GM23338 (cell line): ENCODE measurements around the gene ZNF8. TPM values are rescaled to one million over a fixed set of nuclear protein-coding genes. Genes with fewer than 3 reads are reported as not detected.

Experiments used
- ATAC-seq: fragments of 200-7000 bp; cut with Tn5 transposase; 3 replicates; pipeline ENCODE4 v1.9.1; 2020
- DNase-seq: peaks from one replicate; pipeline ENCODE4 v3.0.0-alpha.2; 2015; ENCODE audit warnings: low spot score
- H2AFZ ChIP-seq: fragments of 200-600 bp; sonication (generic); 2 replicates; pipeline ENCODE4 v1.8.0; 2016; ENCODE audit warnings: antibody characterized with exemption, mild to moderate bottlenecking, moderate library complexity
- H3F3A ChIP-seq: fragments of 200-600 bp; sonication (generic); replicated peaks from 2 replicates; pipeline ENCODE4 v1.8.0; 2017; ENCODE audit warnings: antibody characterized with exemption, mixed run types, low read depth
- H3K27ac ChIP-seq: fragments of 200-600 bp; sonication (generic); 2 replicates; pipeline ENCODE4 v1.6.1; 2016; ENCODE audit warnings: low read depth
- H3K27me3 ChIP-seq: fragments of 200-600 bp; sonication (generic); 2 replicates; pipeline ENCODE4 v1.8.0; 2016; ENCODE audit warnings: mild to moderate bottlenecking, mixed run types, moderate library complexity; ENCODE audit not compliant: insufficient read depth
- H3K36me3 ChIP-seq: fragments of 200-600 bp; sonication (generic); 2 replicates; pipeline ENCODE4 v1.8.0; 2016; ENCODE audit warnings: mild to moderate bottlenecking; ENCODE audit not compliant: insufficient read depth
- H3K4me1 ChIP-seq: fragments of 200-600 bp; sonication (generic); 2 replicates; pipeline ENCODE4 v1.8.0; 2016; ENCODE audit warnings: mild to moderate bottlenecking, moderate library complexity; ENCODE audit not compliant: insufficient read depth
- H3K4me2 ChIP-seq: fragments of 200-600 bp; sonication (generic); 2 replicates; pipeline ENCODE4 v1.7.1; 2017; ENCODE audit warnings: mixed run types
- H3K4me3 ChIP-seq: fragments of 200-600 bp; sonication (generic); 2 replicates; pipeline ENCODE4 v1.6.1; 2016; ENCODE audit warnings: mixed run types
- H3K79me2 ChIP-seq: fragments of 200-600 bp; sonication (generic); replicated peaks from 2 replicates; pipeline ENCODE4 v1.8.0; 2017; ENCODE audit warnings: mild to moderate bottlenecking; ENCODE audit not compliant: insufficient read depth
- H3K9me2 ChIP-seq: fragments of 200-600 bp; sonication (generic); 2 replicates; pipeline ENCODE4 v1.8.0; 2017; ENCODE audit not compliant: insufficient read depth
- H4K20me1 ChIP-seq: fragments of 200-600 bp; sonication (generic); replicated peaks from 2 replicates; pipeline ENCODE4 v1.8.0; 2017; ENCODE audit warnings: mild to moderate bottlenecking; ENCODE audit not compliant: insufficient read depth
- H3K27ac Mint-ChIP-seq: 2 replicates; pipeline ENCODE4 v1.8.0; 2020; ENCODE audit warnings: inconsistent platforms, mild to moderate bottlenecking, moderate library complexity, mixed read lengths
- H3K27me3 Mint-ChIP-seq: 3 replicates; pipeline ENCODE4 v1.8.0; 2022; ENCODE audit warnings: low read depth, mild to moderate bottlenecking, moderate library complexity, mixed read lengths, inconsistent platforms; ENCODE audit not compliant: insufficient read depth, poor library complexity
- H3K36me3 Mint-ChIP-seq: 3 replicates; pipeline ENCODE4 v1.8.0; 2021; ENCODE audit warnings: low read depth, mild to moderate bottlenecking, inconsistent platforms, moderate library complexity, mixed read lengths
- H3K4me1 Mint-ChIP-seq: 3 replicates; pipeline ENCODE4 v1.8.0; 2020; ENCODE audit warnings: mild to moderate bottlenecking, inconsistent platforms, mixed read lengths
- H3K4me3 Mint-ChIP-seq: 3 replicates; pipeline ENCODE4 v1.8.0; 2021; ENCODE audit warnings: moderate library complexity, mild to moderate bottlenecking, inconsistent platforms, mixed read lengths
- H3K9me3 Mint-ChIP-seq: 3 replicates; pipeline ENCODE4 v1.8.0; 2020; ENCODE audit warnings: moderate library complexity, mild to moderate bottlenecking, inconsistent platforms, mixed read lengths
- CREB1 ChIP-seq: fragments of 250-450 bp; sonication (Bioruptor Pico); IDR thresholded peaks from 2 replicates; pipeline ENCODE4 v1.5.0; 2020; ENCODE audit warnings: low read depth, mild to moderate bottlenecking, moderate library complexity
- CTCF ChIP-seq, 2 experiments: fragments of 200-600 bp in 1 of 2; sonication (generic) in 1 of 2; conservative IDR thresholded peaks; 2 replicates each; pipeline versions ENCODE4 v1.5.1 to v1.6.1; 2016 to 2017; ENCODE audit warnings: antibody characterized with exemption in 2 of 2, low read depth in 2 of 2, mild to moderate bottlenecking in 2 of 2, moderate library complexity in 1 of 2
- ETS1 ChIP-seq: IDR thresholded peaks from 2 replicates; pipeline ENCODE4 v1.6.1; 2016; ENCODE audit warnings: antibody characterized with exemption
- EZH2 ChIP-seq: fragments of 200-600 bp; sonication (generic); IDR thresholded peaks from one replicate; pipeline ENCODE4 v1.8.0; 2017; ENCODE audit warnings: antibody characterized with exemption, mild to moderate bottlenecking, low read depth; ENCODE audit not compliant: unreplicated experiment
- EZH2phosphoT487 ChIP-seq: fragments of 200-600 bp; sonication (generic); IDR thresholded peaks from one replicate; pipeline ENCODE4 v1.8.1; 2018; ENCODE audit warnings: antibody characterized with exemption; ENCODE audit not compliant: unreplicated experiment
- JUNB ChIP-seq: IDR thresholded peaks from one replicate; pipeline ENCODE4 v1.6.1; 2016; ENCODE audit warnings: antibody characterized with exemption; ENCODE audit not compliant: unreplicated experiment
- NANOG ChIP-seq: IDR thresholded peaks from 2 replicates; pipeline ENCODE4 v1.6.1; 2016; ENCODE audit warnings: antibody characterized with exemption, borderline replicate concordance
- POLR2AphosphoS5 ChIP-seq: IDR thresholded peaks from 2 replicates; pipeline ENCODE4 v1.6.1; 2016; ENCODE audit warnings: antibody characterized with exemption, low read depth
- REST ChIP-seq: IDR thresholded peaks from one replicate; pipeline ENCODE4 v1.6.1; 2018; ENCODE audit warnings: antibody characterized with exemption; ENCODE audit not compliant: unreplicated experiment
- STAT1 ChIP-seq: IDR thresholded peaks from one replicate; pipeline ENCODE4 v1.6.1; 2016; ENCODE audit warnings: antibody characterized with exemption; ENCODE audit not compliant: unreplicated experiment
- ZNF114 ChIP-seq: fragments of 250-450 bp; sonication (Bioruptor Pico); IDR thresholded peaks from 2 replicates; pipeline ENCODE4 v1.5.0; 2020; ENCODE audit warnings: mild to moderate bottlenecking, moderate library complexity
- ZNF331 ChIP-seq: fragments of 250-450 bp; sonication (Bioruptor Pico); IDR thresholded peaks from 2 replicates; pipeline ENCODE4 v1.5.0; 2020; ENCODE audit warnings: low read depth, mild to moderate bottlenecking, moderate library complexity
- ZNF462 ChIP-seq: fragments of 250-450 bp; sonication (Bioruptor Pico); IDR thresholded peaks from 2 replicates; pipeline ENCODE4 v1.5.0; 2020; ENCODE audit warnings: mild to moderate bottlenecking, moderate library complexity
- polyA plus RNA-seq: library from polyadenylated mRNA; unstranded; fragments of >200 nt; fragmentation: Nextera tagmentation; extraction: Ambion mirVana; gene quantifications from 2 replicates; pipeline ENCODE4 v1.2.1, GENCODE V29; 2016
- total RNA-seq: library from RNA; depleted of rRNA; stranded (reverse); fragments of >200 nt; shearing (Covaris generic); gene quantifications from 2 replicates; pipeline ENCODE4 v1.2.3, GENCODE V29; 2014

The ZNF8 gene
- total and polyA plus RNA-seq, 2 experiments from 2014 or later: 4.3 to 30.3 TPM

- Mint-ChIP-seq H3K4me1 (peaks cover 3% of the 10 kb centered on the region; the same call in 2 of the 3 replicates), H3K36me3 (no peaks in the 10 kb centered on the region; the same call in 2 of the 3 replicates), H3K27ac (no peak overlapping the region), H3K27me3 (peaks cover 16% of the 10 kb centered on the region), H3K9me3 (no peaks in the 10 kb centered on the region), H3K4me3 (no peak overlapping the region)
- Histone ChIP-seq H3K4me2 (no peak overlapping the region), H3K36me3 (no peaks in the 10 kb centered on the region), H3K4me3 (no peak overlapping the region), H3F3A (peaks cover 10% of the 10 kb centered on the region), H3K79me2 (no peaks in the 10 kb centered on the region), H3K4me1 (no peaks in the 10 kb centered on the region; the same call in 1 of the 2 replicates), H4K20me1 (no peaks in the 10 kb centered on the region; the same call in 1 of the 2 replicates), H3K9me2 (no peaks in the 10 kb centered on the region), H3K27me3 (peaks cover 50% of the 10 kb centered on the region), H2AFZ (no peak overlapping the region), H3K27ac (no peak overlapping the region)
- ATAC-seq (no peak), DNase-seq (no peak)
- TF ChIP-seq JUNB (no peak), ZNF331 (CRISPR knock-in tag) (no peak), NANOG (no peak), POLR2AphosphoS5 (no peak), CTCF (conservative IDR thresholded peaks at IDR 0.05; ENCODE audit: low read depth in 2 of 2) (no peak; a peak in 1 of 4 replicates), CREB1 (CRISPR knock-in tag) (no peak), EZH2phosphoT487 (no peak), ZNF114 (no peak), ZNF462 (CRISPR knock-in tag) (no peak), ETS1 (no peak), STAT1 (no peak), EZH2 (no peak), REST (no peak)
Measured at GRCh38 chr19:58350871-58351557, 72.3 kb downstream of the ZNF8 start.
